K562 (cell line): ENCODE data around the gene FAM117B. TPM values are rescaled to one million over a fixed set of nuclear protein-coding genes. Genes with fewer than 3 reads are reported as not detected.

Experiments used
- ATAC-seq: fragments of 200-7000 bp; cut with Tn5 transposase; 3 replicates; pipeline ENCODE4 v1.9.1; 2020; ENCODE audit warnings: moderate library complexity
- BruUV-seq: library from RNA; stranded (reverse); fragments of 400-500 nt; replicated peaks from 2 replicates; lab custom pipeline; 2021; lab: Mats Ljungman, UMichigan
- CTCF ChIA-PET: fragments of 300-600 bp; formaldehyde crosslinking; extraction: SDS; loops from one replicate; lab custom pipeline; 2021; ENCODE audit warnings: low intra/inter-chr PET ratio; lab: Yijun Ruan, JAX
- POLR2A ChIA-PET: fragments of 300-600, 350-650 bp; sonication (Branson Sonifier 250); formaldehyde crosslinking; extraction: SDS; loops from one replicate; lab custom pipeline; 2021; ENCODE audit warnings: antibody characterized with exemption, inconsistent platforms; lab: Yijun Ruan, JAX
- DNase-seq, 4 experiments: peaks; one replicate each; pipeline versions ENCODE4 v3.0.0 to v3.0.0-alpha.2; 2011 to 2018; ENCODE audit warnings: low spot score in 3 of 4, mixed read lengths in 3 of 4; ENCODE audit errors: extremely low read depth in 1 of 4
- FAIRE-seq: peaks from 2 replicates; lab custom pipeline; 2011; peaks lifted over from hg19 to GRCh38; lab: Jason Lieb, UNC
- H2AFZ ChIP-seq: 2 replicates; pipeline ENCODE4 v1.6.0; 2011; ENCODE audit warnings: low read depth, low read length, control low read depth, inconsistent platforms
- H3K27ac ChIP-seq: fragments of 200-600 bp; 3 replicates; pipeline ENCODE4 v1.8.0; 2011; ENCODE audit warnings: low read depth, mild to moderate bottlenecking, control low read depth, inconsistent platforms, low read length, moderate library complexity, mixed read lengths; ENCODE audit errors: extremely low read depth
- H3K27me3 ChIP-seq, 2 experiments: fragments of 300-600 bp in 1 of 2; 2 replicates in 1 of 2; 3 replicates in 1 of 2; pipeline versions ENCODE4 v1.6.0 to v1.8.0; 2011; ENCODE audit warnings: inconsistent platforms in 2 of 2, low read length in 2 of 2, mild to moderate bottlenecking in 1 of 2, mixed read lengths in 1 of 2, moderate library complexity in 1 of 2; ENCODE audit not compliant: control insufficient read depth in 2 of 2, insufficient read depth in 2 of 2
- H3K36me3 ChIP-seq: fragments of 300-600 bp; 3 replicates; pipeline ENCODE4 v1.8.0; 2011; ENCODE audit warnings: mild to moderate bottlenecking, low read length, inconsistent platforms; ENCODE audit not compliant: control insufficient read depth, insufficient read depth
- H3K4me1 ChIP-seq, 2 experiments: fragments of 200-600 bp in 1 of 2; replicated peaks in 1 of 2; 2 replicates in 1 of 2; 3 replicates in 1 of 2; pipeline versions ENCODE4 v1.5.1 to v1.8.0; 2011; ENCODE audit warnings: inconsistent platforms in 2 of 2, low read length in 2 of 2, mild to moderate bottlenecking in 1 of 2, mixed read lengths in 1 of 2, moderate library complexity in 1 of 2; ENCODE audit not compliant: control insufficient read depth in 2 of 2, insufficient read depth in 2 of 2
- H3K4me2 ChIP-seq: 2 replicates; pipeline ENCODE4 v1.6.1; 2011; ENCODE audit warnings: low read length, control low read depth, inconsistent platforms, mixed read lengths; ENCODE audit not compliant: insufficient read depth
- H3K4me3 ChIP-seq: fragments of 200-600 bp; sonication (generic), shearing (Covaris generic); 2 replicates; pipeline ENCODE4 v1.5.1; 2016; ENCODE audit warnings: control low read depth, inconsistent platforms
- H3K79me2 ChIP-seq: fragments of 200-600 bp; 3 replicates; pipeline ENCODE4 v1.8.0; 2011; ENCODE audit warnings: low read length, inconsistent platforms; ENCODE audit not compliant: control insufficient read depth, insufficient read depth
- H3K9ac ChIP-seq, 2 experiments: 2 replicates each; pipeline versions ENCODE4 v1.6.0 to v1.6.1; 2011; ENCODE audit warnings: low read depth in 2 of 2, low read length in 2 of 2, control low read depth in 1 of 2, inconsistent platforms in 1 of 2, mild to moderate bottlenecking in 1 of 2, mixed read lengths in 1 of 2; ENCODE audit not compliant: insufficient read depth in 1 of 2
- H3K9me1 ChIP-seq: one replicate; pipeline ENCODE4 v1.6.0; 2011; ENCODE audit warnings: inconsistent platforms, mild to moderate bottlenecking, low read length, moderate library complexity; ENCODE audit not compliant: control insufficient read depth, insufficient read depth
- H3K9me3 ChIP-seq: replicated peaks from 2 replicates; pipeline ENCODE4 v1.5.1; 2011; ENCODE audit warnings: low read depth, low read length, inconsistent platforms; ENCODE audit not compliant: control insufficient read depth, insufficient read depth
- H4K20me1 ChIP-seq: replicated peaks from 2 replicates; pipeline ENCODE4 v1.6.1; 2011; ENCODE audit warnings: low read length, inconsistent platforms, mixed read lengths; ENCODE audit not compliant: control insufficient read depth, insufficient read depth
- DIDO1 ChIP-seq: fragments of 450-650 bp; IDR thresholded peaks from 2 replicates; pipeline ENCODE4 v1.6.1; 2016; ENCODE audit warnings: low read depth, missing biosample characterization, missing genetic modification characterization
- IRF9 ChIP-seq: fragments of 450-650 bp; IDR thresholded peaks from 2 replicates; pipeline ENCODE4 v1.6.1; 2016; ENCODE audit warnings: missing biosample characterization, missing genetic modification characterization
- MYC ChIP-seq, 2 experiments: fragments of 250-450 bp in 1 of 2; sonication (Bioruptor Pico) in 1 of 2; IDR thresholded peaks; 2 replicates each; pipeline versions ENCODE4 v1.5.1 to v1.6.1; 2012 to 2021; ENCODE audit warnings: low read depth in 2 of 2, borderline replicate concordance in 1 of 2, improper control_type of control experiment in 1 of 2, low read length in 1 of 2, mild to moderate bottlenecking in 1 of 2, moderate library complexity in 1 of 2
- NUFIP1 ChIP-seq: fragments of 450-650 bp; IDR thresholded peaks from 2 replicates; pipeline ENCODE4 v1.6.1; 2018; ENCODE audit not compliant: partially characterized antibody
- RUNX1 ChIP-seq: sonication (generic); IDR thresholded peaks from 2 replicates; pipeline ENCODE4 v1.6.1; 2016; ENCODE audit warnings: antibody characterized with exemption, low read depth
- SRSF1 ChIP-seq: fragments of 200-400 bp; formaldehyde crosslinking; IDR thresholded peaks from 2 replicates; pipeline ENCODE4 v1.6.1; 2017; ENCODE audit warnings: mild to moderate bottlenecking, low read depth, low read length, moderate library complexity
- SUPT5H ChIP-seq: fragments of 450-650 bp; IDR thresholded peaks from 2 replicates; pipeline ENCODE4 v1.6.1; 2016
- TCFL5 ChIP-seq: fragments of 250-450 bp; sonication (Bioruptor Pico); conservative IDR thresholded peaks from 2 replicates; pipeline ENCODE4 v1.6.1; 2021; ENCODE audit warnings: mild to moderate bottlenecking, moderate library complexity, matching md5 sums
- TGIF2 ChIP-seq: sonication (generic); formaldehyde crosslinking; IDR thresholded peaks from 2 replicates; pipeline ENCODE4 v1.8.1; 2022; ENCODE audit warnings: mild to moderate bottlenecking, missing genetic modification reagents, moderate library complexity
- ZBTB34 ChIP-seq: fragments of 250-450 bp; sonication (Bioruptor Pico); IDR thresholded peaks from 2 replicates; pipeline ENCODE4 v1.8.0; 2021; ENCODE audit warnings: mild to moderate bottlenecking, moderate library complexity
- ZNF174 ChIP-seq: fragments of 250-450 bp; sonication (Bioruptor Pico); IDR thresholded peaks from 2 replicates; pipeline ENCODE4 v1.4.0; 2020; ENCODE audit warnings: mild to moderate bottlenecking
- WGBS: fragments of 100-300 bp; shearing (Covaris generic); methylation state at CpG from one replicate; pipeline ENCODE4 v1.1.6; 2016; ENCODE audit warnings: low coverage, mixed read lengths; ENCODE audit not compliant: insufficient coverage; ENCODE audit errors: missing lambda C conversion rate; 5-methylcytosine and 5-hydroxymethylcytosine counted together
- in situ Hi-C: fragments of 300-500 bp; cut with MboI; formaldehyde crosslinking; loops from 4 replicates; pipeline ENCODE4 v1.15.0; 2018; ENCODE audit warnings: inconsistent platforms, mixed read lengths
- intact Hi-C: fragments of 100-400 bp; cut with micrococcal nuclease; formaldehyde crosslinking; loops from 2 replicates; pipeline ENCODE4 v1.14.2; 2022
- polyA plus RNA-seq, 8 experiments: library from polyadenylated mRNA; depleted of rRNA in 4 of 8; stranded (reverse) in 5 of 8; unstranded in 3 of 8; fragments of >200 nt; fragmentation: Nextera tagmentation in 2 of 8; fragmentation: Illumina TruSeq in 1 of 8; extraction: Ambion mirVana in 2 of 8; extraction: Trizol in 1 of 8; gene quantifications; 2 replicates each; pipeline versions ENCODE4 v1.2.1 to v1.2.3, GENCODE V29; 2011 to 2014; ENCODE audit warnings: inconsistent platforms in 1 of 8, missing spikeins in 1 of 8
- total RNA-seq, 7 experiments: library from RNA; depleted of rRNA in 6 of 7; stranded (reverse); fragments of >200 nt in 6 of 7; fragmentation: Illumina TruSeq in 2 of 7; extraction: Trizol in 2 of 7; gene quantifications; 2 replicates each; pipeline versions ENCODE4 v1.2.1 to v1.2.3, GENCODE V29; 2011 to 2021; ENCODE audit warnings: low replicate concordance in 1 of 7

The FAM117B gene
- total and polyA plus RNA-seq, 9 of the 15 experiments (the other 6 are each of a cell fraction or from before 2014, with no cell fraction given) = 1.6 to 5.2 (median 2.6) TPM

GRCh38 chr2:202628646-202629198, 6.0 kb upstream of the FAM117B start:
- intact Hi-C loops = no loop called here
- in situ Hi-C loops = no loop called here
- ATAC-seq = no peak
- Histone ChIP-seq H3K4me3 (no peak overlapping the region), H3K36me3 (no peaks in the 10 kb centered on the region), H2AFZ (no peak overlapping the region), H3K27ac (no peak overlapping the region), H3K9me3 (no peaks in the 10 kb centered on the region), H3K27me3 (no peaks in the 10 kb centered on the region), H3K4me1 (peaks cover 5 to 6% of the 10 kb centered on the region in 2 experiments; a peak in 4 of 5 replicates), H4K20me1 (no peaks in the 10 kb centered on the region), H3K9ac (no peak overlapping the region), H3K4me2 (no peak overlapping the region), H3K79me2 (no peaks in the 10 kb centered on the region), H3K9me1 (no peaks in the 10 kb centered on the region)
- 49% methylated on average over 3 of the region's 3 CpGs for WGBS
- ChIA-PET CTCF (no interaction called here), POLR2A (no interaction called here)
- DNase-seq = no peak
- BruUV-seq = no TSS peak
- TF ChIP-seq MYC (IDR thresholded peaks at IDR 0.05; ENCODE audit: low read depth, low read length) (no peak), MYC (CRISPR knock-in tag; IDR thresholded peaks at IDR 0.05; ENCODE audit: borderline replicate concordance, low read depth) (no peak), ZNF174 (no peak), DIDO1 (no peak), IRF9 (no peak), NUFIP1 (no peak), ZBTB34 (CRISPR knock-in tag) (no peak), SRSF1 (no peak), SUPT5H (no peak), TGIF2 (CRISPR knock-in tag) (no peak), TCFL5 (CRISPR knock-in tag) (no peak), RUNX1 (no peak)
- no peak for FAIRE-seq
